Endothelial cell of hepatic sinusoid (primary cell): ENCODE results near the gene TTLL13.

Experiments
- in situ Hi-C: cut with HindIII; loops from 2 replicates; pipeline ENCODE4 v1.10.0; 2017; ENCODE audit warnings: low sequenced_read_pairs

Gene TTLL13

DNA sequence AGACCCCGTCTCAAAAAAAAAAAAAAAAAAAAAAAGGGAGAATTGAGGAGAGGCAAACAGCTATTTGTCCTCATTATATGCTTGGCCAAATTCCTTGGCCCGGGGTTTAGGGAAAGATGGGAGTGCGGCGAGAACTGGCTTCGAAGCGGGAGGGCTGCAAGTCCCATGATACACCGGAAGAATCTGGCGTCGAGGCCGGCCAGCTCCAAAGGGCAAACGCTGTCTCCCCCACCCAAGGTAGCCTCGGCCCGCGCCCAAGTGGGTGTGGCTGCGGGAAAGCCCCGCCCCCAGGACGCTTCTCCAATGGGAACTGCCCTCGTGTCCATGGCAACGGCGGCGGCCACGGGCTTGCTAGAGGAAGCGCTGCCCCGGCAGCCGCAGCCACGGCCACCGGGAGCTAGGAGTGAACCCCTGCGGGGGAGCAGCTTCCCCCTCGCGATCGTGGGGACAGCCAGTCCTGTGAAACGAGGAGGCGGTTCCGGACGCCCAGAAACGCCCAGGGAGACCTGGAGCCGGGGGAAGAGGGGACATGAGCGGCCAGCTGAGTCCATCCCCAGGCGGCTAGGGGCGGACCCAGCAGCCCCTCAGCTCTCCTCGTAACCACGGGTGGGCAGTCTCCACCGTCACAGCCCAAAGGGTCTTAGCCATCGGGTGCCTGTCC lies at the start of gene TTLL13:
TSS of gene TTLL13 (plus strand) at position 354 of the 661 bp plus-strand sequence. CDS start 1,075 bp downstream, outside the sequence.
- in situ Hi-C loops: no loop called here

- in situ Hi-C loops: no loop called here
These were observed 48.7 kb upstream of the TTLL13 start for GRCh38 chr15:90200534-90201129.

- in situ Hi-C loops: no loop called here
These were observed 48.0 kb upstream of the TTLL13 start, which contains the start of gene SEMA4B for GRCh38 chr15:90201130-90201943. TSS of gene SEMA4B (plus strand) at chr15:90201330. CDS start at chr15:90201579, 249 bp downstream.

DNA sequence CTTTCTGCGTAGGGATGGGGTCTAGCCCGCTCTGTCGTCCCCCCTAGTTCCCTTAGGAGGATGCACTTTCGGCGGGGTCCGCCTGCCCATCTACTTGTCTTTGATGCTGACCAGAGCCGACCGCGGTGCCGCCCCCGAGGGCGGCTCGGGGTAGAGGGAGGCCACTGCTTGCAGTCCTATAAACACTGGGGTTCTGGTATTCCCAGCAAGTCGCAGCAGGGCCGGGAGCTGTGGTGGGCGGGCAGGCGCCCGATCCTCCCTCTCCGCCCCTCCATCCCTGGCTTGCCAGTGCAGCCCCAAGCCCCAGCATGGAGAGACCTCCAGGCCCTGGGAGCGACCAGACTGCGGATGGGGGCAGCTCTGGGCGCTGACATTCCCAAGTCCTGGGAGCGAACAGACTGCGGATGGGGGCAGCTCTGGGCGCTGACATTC lies 47.4 kb upstream of the TTLL13 start:
- in situ Hi-C loops: no loop called here

GRCh38 chr15:90202929-90203328 lies 46.4 kb upstream of the TTLL13 start:
- in situ Hi-C loops: no loop called here

- in situ Hi-C loops: no loop called here
These were observed 45.9 kb upstream of the TTLL13 start for GRCh38 chr15:90203473-90203872.

- in situ Hi-C loops: no loop called here
These were observed 45.4 kb upstream of the TTLL13 start for GRCh38 chr15:90203922-90204321.

GRCh38 chr15:90205050-90205848 lies 44.1 kb upstream of the TTLL13 start:
- in situ Hi-C loops: no loop called here

DNA sequence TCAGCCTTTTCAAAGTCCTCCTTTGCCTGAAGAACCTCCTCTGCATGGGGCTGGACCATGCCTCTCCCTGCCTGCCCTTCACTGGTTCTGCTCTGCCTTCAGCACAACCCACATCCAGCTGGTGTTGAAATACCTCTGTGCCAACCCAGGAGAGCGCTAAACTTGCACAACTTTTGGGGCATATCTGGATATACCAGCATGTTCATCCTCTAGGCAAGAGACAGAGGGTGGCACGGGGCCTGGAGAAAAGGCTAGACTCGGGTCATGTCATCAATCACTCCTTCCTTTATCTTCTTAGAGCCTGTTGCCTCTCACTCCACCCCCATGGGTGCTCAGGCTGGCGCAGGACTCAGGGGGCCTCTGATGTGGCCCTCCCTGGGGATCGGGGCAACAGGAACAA lies 43.5 kb upstream of the TTLL13 start:
- in situ Hi-C loops: no loop called here

DNA sequence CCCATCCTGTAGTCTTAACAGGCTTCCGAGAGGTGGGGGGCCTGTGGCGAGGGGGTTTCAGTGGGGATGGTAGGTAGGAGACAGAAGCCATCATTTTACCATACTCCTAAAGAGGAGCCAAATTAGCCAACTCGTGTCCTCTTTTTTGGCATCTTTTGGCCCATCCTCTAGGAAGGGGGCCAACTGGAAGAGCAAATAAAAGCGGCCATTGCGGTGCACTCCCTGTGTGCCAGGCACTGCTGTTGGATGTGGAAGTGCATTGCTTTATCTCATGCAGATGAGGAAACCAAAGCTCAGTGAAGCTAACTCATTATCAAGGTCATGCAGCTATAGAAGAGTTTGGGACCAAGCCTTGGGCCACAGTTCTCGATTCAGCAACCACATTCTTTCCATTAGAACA lies 42.1 kb upstream of the TTLL13 start:
- in situ Hi-C loops: no loop called here

DNA sequence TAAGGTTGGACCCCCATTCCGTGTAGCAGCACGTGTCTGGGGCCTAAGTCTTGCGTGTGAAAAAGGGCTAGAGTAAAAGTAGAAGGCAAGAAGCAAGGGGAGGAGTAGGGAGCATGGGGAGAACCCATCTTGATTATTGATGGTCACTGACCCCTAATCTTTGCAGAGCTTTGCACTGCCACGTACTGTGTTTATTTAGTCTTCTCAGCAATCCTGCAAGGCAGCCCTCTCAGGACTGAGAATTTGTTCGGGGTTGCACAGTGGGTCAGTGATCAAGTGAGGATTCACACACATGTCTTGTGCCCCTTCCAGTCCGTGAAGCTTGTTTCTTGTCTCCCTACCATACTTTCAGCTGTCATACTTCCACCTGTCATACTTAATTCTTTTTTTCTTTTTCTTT lies 41.0 kb upstream of the TTLL13 start:
- in situ Hi-C loops: no loop called here

DNA sequence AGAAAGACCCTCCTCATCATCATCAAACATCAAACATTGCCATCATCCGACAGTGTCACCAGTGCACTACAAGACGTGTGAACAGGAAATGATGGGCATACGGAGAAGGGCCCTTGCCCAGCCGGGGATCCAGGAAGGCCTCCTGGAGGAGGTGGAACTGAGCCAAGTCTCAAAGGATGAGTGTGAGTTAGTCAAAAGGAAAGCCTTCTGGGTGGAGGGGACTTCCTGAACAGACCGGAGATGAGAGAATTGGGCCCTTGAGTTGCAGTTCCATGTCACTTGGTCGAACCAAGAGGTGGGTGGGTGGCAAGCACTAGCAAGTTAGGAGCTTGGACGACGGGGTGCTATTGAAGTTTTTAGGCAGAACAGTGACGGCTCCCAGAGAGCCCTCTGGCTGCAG lies 39.8 kb upstream of the TTLL13 start:
- in situ Hi-C loops: no loop called here

- in situ Hi-C loops: no loop called here
These were observed 38.8 kb upstream of the TTLL13 start for GRCh38 chr15:90210593-90210992.

- in situ Hi-C loops: no loop called here
These were observed 38.3 kb upstream of the TTLL13 start for GRCh38 chr15:90211009-90211408.

GRCh38 chr15:90211440-90212143 lies 37.8 kb upstream of the TTLL13 start:
- in situ Hi-C loops: no loop called here

DNA sequence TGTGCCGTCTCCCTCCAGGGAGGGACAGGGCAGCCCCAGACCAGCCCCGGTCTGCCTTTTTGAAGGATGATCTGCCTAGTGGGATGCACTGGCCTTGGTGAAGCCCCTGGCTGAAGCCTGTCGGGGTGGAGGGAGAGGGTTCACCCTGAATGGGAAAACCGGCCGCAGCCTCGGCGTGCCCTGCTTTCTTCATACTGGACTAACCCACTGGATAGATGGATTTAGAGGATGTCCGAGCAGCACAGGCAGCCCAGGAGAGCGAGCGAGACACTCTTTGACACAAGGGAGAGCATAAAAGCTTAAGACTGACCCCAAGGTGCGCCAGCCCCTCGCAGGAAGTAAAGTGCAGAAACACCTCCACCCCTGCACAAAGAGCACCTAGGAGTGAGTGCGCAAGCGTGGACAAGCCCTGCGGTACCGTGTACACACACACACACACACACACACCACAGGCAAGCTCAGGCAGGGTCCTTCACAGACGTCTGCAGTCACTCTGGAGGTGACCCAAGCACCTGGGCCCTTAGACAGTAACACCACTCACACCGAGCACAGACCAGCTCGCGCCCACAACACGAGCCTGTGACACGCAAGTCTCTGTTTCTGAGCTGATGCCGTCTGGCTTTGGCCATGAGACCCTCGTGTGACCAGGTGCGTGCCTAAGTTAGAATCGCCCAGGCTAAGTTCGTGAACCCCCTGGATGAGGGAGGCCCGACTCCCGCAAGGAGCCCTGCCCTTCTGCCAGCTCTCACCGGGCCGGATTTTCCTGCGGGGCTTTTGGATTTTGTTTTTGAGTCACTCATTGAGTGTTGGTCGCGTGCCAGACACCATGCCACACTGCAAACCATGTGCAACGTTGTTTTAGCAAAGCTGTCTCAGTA lies 36.9 kb upstream of the TTLL13 start:
- in situ Hi-C loops: no loop called here

DNA sequence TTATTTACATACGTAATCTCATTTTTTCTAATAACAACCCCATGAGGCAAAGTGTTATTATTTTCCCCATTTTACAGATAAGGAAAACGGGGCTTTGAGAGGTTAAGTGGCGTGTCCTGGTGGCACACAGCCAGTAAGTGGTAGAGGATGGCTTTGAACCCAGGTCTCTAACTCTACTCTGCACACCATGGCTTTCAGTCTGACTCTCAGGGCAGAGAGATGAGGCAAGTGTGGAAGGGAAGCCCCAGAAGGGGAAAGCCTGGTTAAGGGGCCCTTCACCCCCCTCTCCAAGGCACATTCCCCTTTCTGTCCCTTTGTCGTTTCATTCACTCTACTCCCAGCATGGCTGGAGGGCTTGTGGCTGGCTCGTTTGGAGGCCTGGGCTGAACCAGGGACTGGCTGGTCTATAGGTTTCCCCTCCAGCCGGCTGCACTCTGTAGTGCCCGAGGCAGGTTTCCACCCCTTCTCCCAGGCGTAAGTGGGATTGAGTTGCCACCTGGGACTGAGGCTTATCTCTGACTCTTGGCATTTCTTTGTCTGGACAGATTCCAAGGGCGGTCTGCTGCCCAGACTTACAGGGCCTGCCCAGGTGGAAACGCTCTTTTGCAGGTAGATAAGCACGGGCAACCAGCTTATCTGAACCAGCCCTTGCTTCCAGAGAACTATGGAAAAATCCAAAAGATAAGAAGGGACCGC lies 36.1 kb upstream of the TTLL13 start:
- in situ Hi-C loops: no loop called here

DNA sequence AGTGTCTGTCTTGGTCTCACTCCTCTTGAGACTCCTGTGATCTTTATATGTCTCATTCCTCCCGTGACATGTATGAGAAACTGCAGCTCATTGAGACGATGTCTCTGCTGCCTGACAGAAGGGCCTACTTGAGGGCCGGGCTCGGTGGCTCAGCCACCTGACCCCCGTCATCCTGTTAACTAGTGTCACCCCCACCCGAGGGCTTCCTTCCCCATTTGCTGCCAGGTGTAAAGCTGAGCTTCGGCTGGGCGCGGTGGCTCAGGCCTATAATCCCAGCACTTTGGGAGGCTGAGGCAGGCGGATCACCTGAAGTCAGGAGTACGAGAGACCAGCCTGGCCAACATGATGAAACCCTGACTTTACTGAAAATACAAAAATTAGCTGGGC lies 35.5 kb upstream of the TTLL13 start:
- in situ Hi-C loops: no loop called here
